Glutamatergic neuron (in vitro differentiated cells): ENCODE results near the gene CHAT. TPM values are rescaled to one million over a fixed set of nuclear protein-coding genes. Genes with fewer than 3 reads are reported as not detected.

Source experiments
- DNase-seq: peaks from one replicate; pipeline ENCODE4 v3.0.0; 2022
- H3K27ac Mint-ChIP-seq: one replicate; pipeline ENCODE4 v1.8.0; 2020; ENCODE audit warnings: mild to moderate bottlenecking, mixed read lengths, inconsistent platforms; ENCODE audit not compliant: unreplicated experiment
- H3K27me3 Mint-ChIP-seq: one replicate; pipeline ENCODE4 v1.8.0; 2020; ENCODE audit warnings: mild to moderate bottlenecking, moderate library complexity, mixed read lengths, inconsistent platforms; ENCODE audit not compliant: unreplicated experiment
- H3K36me3 Mint-ChIP-seq: one replicate; pipeline ENCODE4 v1.8.0; 2020; ENCODE audit warnings: mild to moderate bottlenecking, mixed read lengths, inconsistent platforms; ENCODE audit not compliant: unreplicated experiment
- H3K4me1 Mint-ChIP-seq: one replicate; pipeline ENCODE4 v1.8.0; 2020; ENCODE audit warnings: mild to moderate bottlenecking, low read depth, mixed read lengths, inconsistent platforms; ENCODE audit not compliant: unreplicated experiment
- H3K4me3 Mint-ChIP-seq: one replicate; pipeline ENCODE4 v1.8.0; 2020; ENCODE audit warnings: mild to moderate bottlenecking, mixed read lengths, inconsistent platforms; ENCODE audit not compliant: unreplicated experiment
- H3K9me3 Mint-ChIP-seq: one replicate; pipeline ENCODE4 v1.8.0; 2020; ENCODE audit warnings: mild to moderate bottlenecking, moderate library complexity, mixed read lengths, inconsistent platforms; ENCODE audit not compliant: unreplicated experiment
- CTCF ChIP-seq: fragments of 200-600 bp; sonication (generic); IDR thresholded peaks from one replicate; pipeline ENCODE4 v1.5.0; 2021; ENCODE audit not compliant: partially characterized antibody, unreplicated experiment
- total RNA-seq: library from RNA; stranded (reverse); fragmentation: NEBNext Ultra II Directional; extraction: Animal tissue kit (Norgen Biotek cat#: 25700); gene quantifications from one replicate; pipeline ENCODE4 v1.2.1, GENCODE V29; 2021; ENCODE audit not compliant: unreplicated experiment

CHAT gene
- total RNA-seq, 1 donor from 2014 or later = 15.4 TPM

DNA sequence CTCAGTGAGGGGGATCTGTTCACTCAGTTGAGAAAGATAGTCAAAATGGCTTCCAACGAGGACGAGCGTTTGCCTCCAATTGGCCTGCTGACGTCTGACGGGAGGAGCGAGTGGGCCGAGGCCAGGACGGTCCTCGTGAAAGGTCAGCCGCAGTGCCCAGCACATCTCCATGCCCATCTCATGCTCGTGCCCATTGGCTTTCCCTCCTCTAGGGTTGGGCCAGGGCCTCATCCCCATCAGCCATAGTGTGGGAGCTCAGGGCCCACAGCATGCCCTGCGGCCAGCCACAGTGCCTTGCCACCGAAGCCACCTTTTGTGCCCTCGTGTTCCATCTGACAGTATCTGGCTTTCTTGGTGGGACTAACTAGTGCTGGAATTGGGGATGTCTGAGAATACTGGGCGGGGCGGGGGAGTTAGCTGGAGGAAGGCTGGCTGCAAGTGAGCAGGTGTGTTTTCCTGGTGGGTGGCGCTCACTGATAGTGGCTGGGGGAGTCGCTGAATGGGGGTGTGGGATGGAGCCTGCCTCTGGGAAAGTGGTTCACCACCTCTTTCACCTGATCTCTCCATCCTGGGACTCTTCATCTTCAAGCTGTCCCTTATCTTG is 13.9 kb downstream of the CHAT start:
- no peak overlapping the region for H3K27ac Mint-ChIP-seq
- peaks cover 12% of the 10 kb centered on the region for H3K36me3 Mint-ChIP-seq
- TF ChIP-seq CTCF = no peak
- peaks cover 9% of the 10 kb centered on the region for H3K9me3 Mint-ChIP-seq
- no peak for DNase-seq
- H3K4me3 Mint-ChIP-seq = no peak overlapping the region
- peaks cover 14% of the 10 kb centered on the region for H3K27me3 Mint-ChIP-seq
- peaks cover 7% of the 10 kb centered on the region for H3K4me1 Mint-ChIP-seq

DNA sequence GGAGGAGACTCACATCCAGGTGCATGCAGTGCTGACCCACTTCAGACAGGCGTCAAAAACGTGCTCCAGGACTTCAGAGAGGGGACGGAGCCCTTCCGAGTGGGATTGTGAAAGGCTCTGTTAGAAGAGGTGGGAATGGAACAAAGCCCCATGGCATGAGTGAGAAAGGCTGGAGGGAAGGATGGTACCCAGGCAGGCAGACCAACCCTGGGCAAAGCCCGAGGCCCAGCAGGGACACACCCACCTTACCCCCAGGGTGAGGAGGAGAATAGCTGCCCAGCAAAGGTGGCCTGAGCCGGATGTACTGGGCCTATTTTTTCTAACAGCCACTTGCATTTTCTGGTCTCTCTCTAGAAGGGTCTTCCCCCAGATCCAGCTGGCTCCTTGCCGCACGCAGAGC is 14.8 kb downstream of the CHAT start:
- Mint-ChIP-seq H3K4me1 (peaks cover 6% of the 10 kb centered on the region), H3K4me3 (no peak overlapping the region), H3K27ac (no peak overlapping the region), H3K36me3 (peaks cover 12% of the 10 kb centered on the region), H3K27me3 (peaks cover 14% of the 10 kb centered on the region), H3K9me3 (peaks cover 9% of the 10 kb centered on the region)
- TF ChIP-seq CTCF = no peak
- no peak for DNase-seq

- Mint-ChIP-seq H3K4me1 (peaks cover 15% of the 10 kb centered on the region), H3K27ac (no peak overlapping the region), H3K27me3 (peaks cover 12% of the 10 kb centered on the region), H3K36me3 (peaks cover 10% of the 10 kb centered on the region), H3K9me3 (peaks cover 10% of the 10 kb centered on the region), H3K4me3 (no peak overlapping the region)
- TF ChIP-seq CTCF = no peak
- peak; percentile 82 for DNase-seq
Observed at GRCh38 chr10:49629431-49629881, 15.6 kb downstream of the CHAT start.

DNA sequence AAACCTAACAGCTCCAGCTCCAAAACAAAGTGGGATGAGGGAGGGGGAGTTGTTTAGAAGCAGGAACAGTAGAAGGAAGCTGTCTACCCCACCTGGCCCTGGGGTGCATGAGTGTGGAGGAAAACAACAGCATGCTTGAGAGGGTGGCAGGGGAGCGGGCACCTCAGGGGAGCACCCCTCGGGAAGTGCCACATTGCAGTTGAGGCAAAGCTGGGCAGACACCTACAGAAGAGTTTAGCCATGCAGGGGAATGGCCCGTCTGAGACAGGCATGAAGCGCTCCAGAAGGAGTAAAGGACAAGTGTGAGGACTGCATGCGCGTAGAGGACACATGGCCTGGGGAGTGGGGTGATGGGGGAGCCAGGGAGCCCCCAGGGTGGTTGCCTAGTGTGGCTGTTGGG is 18.1 kb downstream of the CHAT start:
- DNase-seq = no peak
- H3K36me3 Mint-ChIP-seq = no peaks in the 10 kb centered on the region
- peaks cover 6% of the 10 kb centered on the region for H3K27me3 Mint-ChIP-seq
- no peak overlapping the region for H3K27ac Mint-ChIP-seq
- TF ChIP-seq CTCF = no peak
- no peak overlapping the region for H3K4me3 Mint-ChIP-seq
- peaks cover 21% of the 10 kb centered on the region for H3K4me1 Mint-ChIP-seq
- peaks cover 6% of the 10 kb centered on the region for H3K9me3 Mint-ChIP-seq

DNA sequence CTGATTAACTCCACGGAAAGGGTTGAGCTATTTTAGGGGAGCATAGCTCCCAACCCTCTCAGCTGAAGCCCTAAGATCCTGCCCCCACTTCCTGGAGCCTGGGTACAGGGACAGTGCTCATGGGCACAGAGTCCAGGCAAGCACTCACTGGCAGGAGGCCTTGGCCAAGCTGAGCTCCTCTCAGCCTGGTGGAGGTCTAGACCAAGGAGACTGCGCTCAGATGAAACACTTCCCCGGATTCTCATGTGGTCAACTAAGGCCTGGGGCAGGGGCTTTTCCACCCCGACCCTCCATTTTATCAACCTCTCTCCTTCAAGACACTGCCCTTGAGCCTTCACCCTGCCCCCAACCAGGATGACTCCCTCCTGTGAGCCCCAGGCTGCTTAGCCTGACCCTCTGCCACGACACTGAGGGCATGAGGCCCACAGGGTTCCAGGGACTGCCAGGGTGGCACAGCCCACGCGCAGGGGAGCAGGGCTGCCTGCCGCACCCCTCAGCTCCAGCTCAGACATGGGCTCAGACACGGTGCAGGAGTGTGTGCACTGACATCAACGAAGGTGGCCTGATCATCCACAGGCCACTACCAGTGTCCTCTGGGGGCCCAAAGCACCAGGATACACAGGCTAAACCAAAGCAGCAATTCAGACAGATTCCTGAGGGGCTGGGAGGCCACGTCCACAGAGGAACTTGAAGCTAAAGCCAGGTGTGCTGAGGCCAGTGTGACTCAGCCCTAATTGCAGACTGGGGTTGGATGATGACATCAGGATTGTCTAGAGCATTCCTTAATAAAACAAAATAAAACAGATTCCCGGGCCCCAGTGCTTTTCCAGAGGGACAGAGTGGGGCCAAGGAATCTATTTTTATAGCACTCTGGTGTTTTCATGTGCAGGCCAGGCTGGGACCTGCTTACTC is 18.8 kb downstream of the CHAT start:
- peaks cover 6% of the 10 kb centered on the region for H3K27me3 Mint-ChIP-seq
- no peak for DNase-seq
- H3K4me1 Mint-ChIP-seq = peaks cover 28% of the 10 kb centered on the region
- peaks cover 6% of the 10 kb centered on the region for H3K9me3 Mint-ChIP-seq
- H3K27ac Mint-ChIP-seq = peak overlapping the region; percentile 88
- no peaks in the 10 kb centered on the region for H3K36me3 Mint-ChIP-seq
- TF ChIP-seq CTCF = no peak
- H3K4me3 Mint-ChIP-seq = no peak overlapping the region
